Activated CD8-positive, alpha-beta T cell treated with anti-CD3 and anti-CD28 coated beads for 36 hours (primary cell): ENCODE results near the gene SEPTIN5. TPM values are rescaled to one million over a fixed set of nuclear protein-coding genes. Genes with fewer than 3 reads are reported as not detected.
"Not testable (repeated sequence)": the region's sequence is repeated elsewhere in the genome, so short reads cannot be mapped to it uniquely, and the experiment has no call there.

Source experiments
- ATAC-seq: fragments of 200-7000 bp; cut with Tn5 transposase; one replicate; pipeline ENCODE4 v1.10.0; 2021; ENCODE audit warnings: mild to moderate bottlenecking, moderate library complexity
- CTCF ChIA-PET: fragments of 350-600 bp; sonication (Branson Sonifier 250); formaldehyde crosslinking; loops from one replicate; lab custom pipeline; 2021; ENCODE audit warnings: antibody characterized with exemption; lab: Charles Lee
- POLR2A ChIA-PET: fragments of 350-600 bp; sonication (Branson Sonifier 250); formaldehyde crosslinking; loops from one replicate; lab custom pipeline; 2021; ENCODE audit warnings: antibody characterized with exemption; lab: Charles Lee
- DNase-seq: peaks from one replicate; pipeline ENCODE4 v3.0.0-alpha.2; 2020
- H3K27ac Mint-ChIP-seq: one replicate; pipeline ENCODE4 v1.8.0; 2021; ENCODE audit warnings: mild to moderate bottlenecking, mixed read lengths
- H3K27me3 Mint-ChIP-seq: one replicate; pipeline ENCODE4 v1.8.0; 2021; ENCODE audit warnings: mixed read lengths
- H3K36me3 Mint-ChIP-seq: one replicate; pipeline ENCODE4 v1.8.0; 2021; ENCODE audit warnings: low read depth, mixed read lengths
- H3K4me1 Mint-ChIP-seq: one replicate; pipeline ENCODE4 v1.8.0; 2021; ENCODE audit warnings: low read depth, mixed read lengths
- H3K4me3 Mint-ChIP-seq: one replicate; pipeline ENCODE4 v1.8.0; 2021; ENCODE audit warnings: mild to moderate bottlenecking, moderate library complexity, mixed read lengths
- H3K9me3 Mint-ChIP-seq: one replicate; pipeline ENCODE4 v1.8.0; 2021; ENCODE audit warnings: mixed read lengths
- CTCF ChIP-seq: fragments of 200-600 bp; IDR thresholded peaks from one replicate; pipeline ENCODE4 v1.8.0; 2022; ENCODE audit warnings: antibody characterized with exemption, mild to moderate bottlenecking
- intact Hi-C: fragments of 100-400 bp; cut with micrococcal nuclease; formaldehyde crosslinking; loops from one replicate; pipeline ENCODE4 v1.10.0; 2022
- total RNA-seq, 2 experiments: library from RNA; stranded (reverse); gene quantifications; one replicate each; pipeline ENCODE4 v1.2.3, GENCODE V29; 2021

The SEPTIN5 gene
- total RNA-seq, 2 experiments from 2014 or later = 1.3 to 1.5 TPM

DNA sequence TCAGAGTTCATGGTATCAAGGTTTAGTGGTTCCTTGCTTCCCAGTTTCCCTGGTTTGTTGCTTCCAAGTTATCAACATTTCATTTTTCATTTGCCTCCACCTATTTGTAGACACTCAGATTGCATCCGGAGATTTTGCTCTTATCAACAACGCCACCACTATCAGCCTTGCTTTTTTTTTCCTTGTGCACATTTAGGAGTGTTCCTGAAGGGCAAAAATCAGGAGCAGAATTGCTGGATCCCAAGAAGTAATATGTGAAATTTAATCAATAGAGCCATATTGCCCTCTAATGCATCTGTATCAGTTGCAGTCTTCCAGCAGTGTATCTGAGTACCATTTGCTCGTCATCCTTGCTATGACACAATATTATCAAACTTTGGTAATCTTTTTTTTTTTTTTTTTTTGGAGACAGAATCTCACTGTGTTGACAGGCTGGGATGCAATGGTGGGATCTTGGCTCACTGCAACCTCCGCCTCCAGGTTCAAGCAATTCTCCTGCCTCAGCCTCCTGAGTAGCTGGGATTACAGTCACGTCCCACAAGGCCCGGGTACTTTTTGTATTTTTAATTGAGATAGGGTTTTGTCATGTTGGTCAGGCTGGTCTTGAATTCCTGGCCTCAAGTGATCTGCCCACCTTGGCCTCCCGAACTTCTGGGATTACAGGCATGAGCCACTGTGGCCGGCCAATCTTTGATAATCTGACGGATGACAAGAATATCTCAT is 42.1 kb upstream of the SEPTIN5 start:
- Mint-ChIP-seq H3K36me3 (no peaks in the 10 kb centered on the region), H3K27ac (no peak overlapping the region)

DNA sequence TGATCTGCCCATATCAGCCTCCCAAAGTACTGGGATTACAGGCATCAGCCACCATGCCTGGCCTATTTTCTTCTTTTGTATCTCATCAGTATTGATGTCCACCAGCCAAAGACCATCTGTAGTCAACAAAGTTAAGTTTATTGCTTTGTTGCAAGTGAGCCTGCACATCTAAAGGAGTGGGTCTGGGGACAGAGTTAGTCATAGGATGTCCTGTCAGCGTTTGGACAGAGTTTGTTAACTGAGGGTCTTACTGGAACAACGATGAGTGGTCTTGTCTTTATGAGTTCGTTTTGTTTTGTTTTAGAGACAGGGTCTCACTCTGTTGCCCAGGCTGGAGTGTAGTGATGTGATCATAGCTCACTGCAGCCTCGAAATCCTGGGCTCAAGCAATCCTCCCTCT is 40.6 kb upstream of the SEPTIN5 start:
- POLR2A ChIA-PET = no interaction called here
- no peak for DNase-seq
- no peak overlapping the region for H3K27ac Mint-ChIP-seq
- CTCF ChIA-PET = no interaction called here
- no peak for ATAC-seq
- no peak for TF ChIP-seq CTCF
- H3K4me3 Mint-ChIP-seq = no peak overlapping the region
- no peaks in the 10 kb centered on the region for H3K4me1 Mint-ChIP-seq
- no peaks in the 10 kb centered on the region for H3K36me3 Mint-ChIP-seq
- H3K9me3 Mint-ChIP-seq = no peaks in the 10 kb centered on the region
- peaks cover 8% of the 10 kb centered on the region for H3K27me3 Mint-ChIP-seq
- intact Hi-C loops = no loop called here

More for the DNA sequence above, 42.1 kb upstream of the SEPTIN5 start:
- no peak for DNase-seq
- no peak for ATAC-seq
- ChIA-PET POLR2A (no interaction called here), CTCF (no interaction called here)
- H3K4me3 Mint-ChIP-seq = no peak overlapping the region
- H3K9me3 Mint-ChIP-seq = no peaks in the 10 kb centered on the region
- H3K27me3 Mint-ChIP-seq = peaks cover 8% of the 10 kb centered on the region
- intact Hi-C loops = no loop called here
- no peaks in the 10 kb centered on the region for H3K4me1 Mint-ChIP-seq
- no peak for TF ChIP-seq CTCF

- Mint-ChIP-seq H3K4me3 (no peak overlapping the region), H3K9me3 (no peaks in the 10 kb centered on the region), H3K4me1 (no peaks in the 10 kb centered on the region), H3K36me3 (no peaks in the 10 kb centered on the region), H3K27ac (no peak overlapping the region), H3K27me3 (peaks cover 8% of the 10 kb centered on the region)
- no peak for TF ChIP-seq CTCF
- ChIA-PET POLR2A (no interaction called here), CTCF (interaction anchor here (0.7 to 1.3 kb wide), 2 partner anchors 10 to 15 kb away, joined by 3 to 4 read pairs; no protein-coding TSS in a partner anchor)
- DNase-seq (no peak), ATAC-seq (no peak)
- intact Hi-C loops = no loop called here
These were observed 40.0 kb upstream of the SEPTIN5 start for GRCh38 chr22:19674129-19674928.

DNA sequence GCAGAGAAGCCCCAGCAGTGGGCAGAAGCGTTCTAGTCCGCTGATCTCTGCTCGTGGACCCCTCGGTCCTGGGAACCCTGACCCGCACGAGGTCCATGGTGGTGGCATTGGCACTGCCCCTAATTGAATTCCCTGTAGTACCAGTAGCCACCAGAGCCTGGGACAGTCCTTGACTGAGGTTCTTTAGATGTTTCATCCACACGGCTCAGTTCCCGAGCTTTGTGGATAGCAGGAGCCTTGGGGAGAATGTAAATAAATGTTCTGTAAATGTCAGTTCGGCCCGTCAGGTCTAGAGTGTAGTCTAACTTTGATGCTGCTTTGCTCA is 39.4 kb upstream of the SEPTIN5 start:
- no peak for TF ChIP-seq CTCF
- ChIA-PET CTCF (interaction anchor here (1.3 to 1.8 kb wide), 2 partner anchors 15 to 236 kb away, joined by 4 to 5 read pairs; no protein-coding TSS in a partner anchor), POLR2A (no interaction called here)
- intact Hi-C loops = no loop called here
- peaks cover 9% of the 10 kb centered on the region for H3K27me3 Mint-ChIP-seq
- H3K27ac Mint-ChIP-seq = no peak overlapping the region
- no peak overlapping the region for H3K4me3 Mint-ChIP-seq
- no peak for ATAC-seq
- no peaks in the 10 kb centered on the region for H3K36me3 Mint-ChIP-seq
- H3K4me1 Mint-ChIP-seq = no peaks in the 10 kb centered on the region
- DNase-seq = no peak
- H3K9me3 Mint-ChIP-seq = no peaks in the 10 kb centered on the region

GRCh38 chr22:19675428-19675827 is 38.9 kb upstream of the SEPTIN5 start:
- CTCF ChIA-PET = interaction anchor here (1.0 to 1.8 kb wide), 3 partner anchors 14 to 235 kb away, joined by 4 to 5 read pairs (median 4); no protein-coding TSS in a partner anchor
- TF ChIP-seq CTCF = no peak
- intact Hi-C loops = no loop called here
- Mint-ChIP-seq H3K27me3 (peaks cover 9% of the 10 kb centered on the region), H3K36me3 (no peaks in the 10 kb centered on the region), H3K4me1 (no peaks in the 10 kb centered on the region), H3K4me3 (no peak overlapping the region), H3K9me3 (no peaks in the 10 kb centered on the region), H3K27ac (no peak overlapping the region)
- POLR2A ChIA-PET = no interaction called here
- DNase-seq (no peak), ATAC-seq (no peak)

DNA sequence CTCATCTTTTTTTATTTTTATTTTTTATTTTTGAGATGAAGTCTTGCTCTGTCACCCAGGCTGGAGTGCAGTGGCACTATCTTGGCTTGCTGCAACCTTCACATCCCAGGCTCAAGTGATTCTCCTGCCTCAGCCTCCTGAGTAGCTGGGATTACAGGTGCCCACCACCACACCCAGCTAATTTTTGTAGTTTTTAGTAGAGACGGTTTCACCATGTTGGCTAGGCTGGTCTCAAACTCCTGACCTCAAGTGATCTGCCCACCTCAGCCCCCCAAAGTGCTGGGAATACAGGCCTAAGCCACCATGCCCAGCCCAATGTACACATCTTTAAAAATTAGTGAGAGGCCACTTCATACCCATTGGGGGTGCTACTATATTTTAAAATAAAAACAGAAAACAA is 37.9 kb upstream of the SEPTIN5 start:
- H3K27ac Mint-ChIP-seq, ATAC-seq, POLR2A ChIA-PET, DNase-seq, H3K36me3 Mint-ChIP-seq, H3K4me1 Mint-ChIP-seq, H3K4me3 Mint-ChIP-seq, H3K9me3 Mint-ChIP-seq, intact Hi-C loops: not testable (repeated sequence)
- CTCF ChIA-PET = interaction anchor here (1.0 to 1.8 kb wide), 2 partner anchors 45 to 234 kb away, joined by 4 to 5 read pairs; no protein-coding TSS in a partner anchor
- peaks cover 12% of the 10 kb centered on the region for H3K27me3 Mint-ChIP-seq
